HG02852 (cell line): ENCODE results near the gene PGA4.
"Not testable (repeated sequence)": the region's sequence is repeated elsewhere in the genome, so short reads cannot be mapped to it uniquely, and the experiment has no call there.

Experiments used
- ATAC-seq: cut with Tn5 transposase; IDR thresholded peaks from one replicate; pipeline ENCODE4 v1.9.1; 2021; ENCODE audit warnings: mild to moderate bottlenecking, moderate library complexity; ENCODE audit not compliant: unreplicated experiment

Gene PGA4

GRCh38 chr11:61248071-61248470 lies 25.9 kb downstream of the PGA4 start:
- ATAC-seq = not testable (repeated sequence)

GRCh38 chr11:61249201-61249600 lies 27.1 kb downstream of the PGA4 start:
- ATAC-seq = not testable (repeated sequence)

GRCh38 chr11:61250796-61251765 lies 28.9 kb downstream of the PGA4 start:
- not testable (repeated sequence) for ATAC-seq

- not testable (repeated sequence) for ATAC-seq
Measured at GRCh38 chr11:61252332-61252731, 30.2 kb downstream of the PGA4 start.

- no peak for ATAC-seq
Measured at GRCh38 chr11:61254403-61255025, 32.4 kb downstream of the PGA4 start.

- ATAC-seq = no peak
Measured at GRCh38 chr11:61256710-61257482, 34.7 kb downstream of the PGA4 start.

GRCh38 chr11:61258546-61258945 lies 36.4 kb downstream of the PGA4 start:
- ATAC-seq = no peak

GRCh38 chr11:61259363-61259762 lies 37.2 kb downstream of the PGA4 start:
- ATAC-seq = no peak

GRCh38 chr11:61264371-61264770 lies 42.2 kb downstream of the PGA4 start:
- no peak for ATAC-seq

GRCh38 chr11:61264795-61265194 lies 42.6 kb downstream of the PGA4 start:
- no peak for ATAC-seq

- ATAC-seq = no peak
Measured at GRCh38 chr11:61265357-61265756, 43.2 kb downstream of the PGA4 start.

- no peak for ATAC-seq
Measured at GRCh38 chr11:61266602-61267001, 44.5 kb downstream of the PGA4 start.

GRCh38 chr11:61267437-61267841 lies 45.3 kb downstream of the PGA4 start:
- ATAC-seq = no peak

- ATAC-seq = no peak
Measured at GRCh38 chr11:61268588-61269250, 46.6 kb downstream of the PGA4 start.

- ATAC-seq = no peak
Measured at GRCh38 chr11:61270354-61271076, 48.4 kb downstream of the PGA4 start.

GRCh38 chr11:61272731-61273130 lies 50.6 kb downstream of the PGA4 start:
- ATAC-seq = no peak

- ATAC-seq = no peak
Measured at GRCh38 chr11:61273178-61274078, 51.3 kb downstream of the PGA4 start.

- no peak for ATAC-seq
Measured at GRCh38 chr11:61274084-61274483, 51.9 kb downstream of the PGA4 start.

- no peak for ATAC-seq
Measured at GRCh38 chr11:61275191-61275590, 53.0 kb downstream of the PGA4 start.
